Nephron progenitor cell (in vitro differentiated cells): ENCODE results near the gene FAM171A1.
"Not testable (repeated sequence)": the region's sequence is repeated elsewhere in the genome, so short reads cannot be mapped to it uniquely, and the experiment has no call there.

Experiments
- DNase-seq: peaks from one replicate; pipeline ENCODE4 v3.0.0; 2021
- H3K27ac Mint-ChIP-seq: 2 replicates; pipeline ENCODE4 v1.8.0; 2021; ENCODE audit warnings: mild to moderate bottlenecking, moderate library complexity, mixed read lengths
- H3K27me3 Mint-ChIP-seq: 2 replicates; pipeline ENCODE4 v1.8.0; 2021; ENCODE audit warnings: mild to moderate bottlenecking, low read depth, mixed read lengths; ENCODE audit not compliant: poor library complexity
- H3K36me3 Mint-ChIP-seq: 2 replicates; pipeline ENCODE4 v1.8.0; 2021; ENCODE audit warnings: low read depth, mixed read lengths
- H3K4me1 Mint-ChIP-seq: 2 replicates; pipeline ENCODE4 v1.8.0; 2021; ENCODE audit warnings: mixed read lengths
- H3K4me3 Mint-ChIP-seq: 2 replicates; pipeline ENCODE4 v1.8.0; 2021; ENCODE audit warnings: mild to moderate bottlenecking, moderate library complexity, mixed read lengths
- H3K9me3 Mint-ChIP-seq: 2 replicates; pipeline ENCODE4 v1.8.0; 2021; ENCODE audit warnings: mild to moderate bottlenecking, moderate library complexity, mixed read lengths
- TF ChIP-seq, protein P1 (sequence below): fragments of 200-600 bp; sonication (generic); IDR thresholded peaks from 2 replicates; pipeline ENCODE4 v1.5.0; 2021; ENCODE audit warnings: antibody characterized with exemption

Gene FAM171A1

GRCh38 chr10:15310776-15311568, 60.1 kb downstream of the FAM171A1 start:
- TF ChIP-seq, protein P1, sequence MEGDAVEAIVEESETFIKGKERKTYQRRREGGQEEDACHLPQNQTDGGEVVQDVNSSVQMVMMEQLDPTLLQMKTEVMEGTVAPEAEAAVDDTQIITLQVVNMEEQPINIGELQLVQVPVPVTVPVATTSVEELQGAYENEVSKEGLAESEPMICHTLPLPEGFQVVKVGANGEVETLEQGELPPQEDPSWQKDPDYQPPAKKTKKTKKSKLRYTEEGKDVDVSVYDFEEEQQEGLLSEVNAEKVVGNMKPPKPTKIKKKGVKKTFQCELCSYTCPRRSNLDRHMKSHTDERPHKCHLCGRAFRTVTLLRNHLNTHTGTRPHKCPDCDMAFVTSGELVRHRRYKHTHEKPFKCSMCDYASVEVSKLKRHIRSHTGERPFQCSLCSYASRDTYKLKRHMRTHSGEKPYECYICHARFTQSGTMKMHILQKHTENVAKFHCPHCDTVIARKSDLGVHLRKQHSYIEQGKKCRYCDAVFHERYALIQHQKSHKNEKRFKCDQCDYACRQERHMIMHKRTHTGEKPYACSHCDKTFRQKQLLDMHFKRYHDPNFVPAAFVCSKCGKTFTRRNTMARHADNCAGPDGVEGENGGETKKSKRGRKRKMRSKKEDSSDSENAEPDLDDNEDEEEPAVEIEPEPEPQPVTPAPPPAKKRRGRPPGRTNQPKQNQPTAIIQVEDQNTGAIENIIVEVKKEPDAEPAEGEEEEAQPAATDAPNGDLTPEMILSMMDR: no peak
- no peak for DNase-seq
- Mint-ChIP-seq H3K36me3 (peaks cover 33% of the 10 kb centered on the region), H3K27me3 (no peaks in the 10 kb centered on the region), H3K27ac (peak overlapping the region; percentile 91), H3K4me3 (no peak overlapping the region), H3K4me1 (peaks cover 34% of the 10 kb centered on the region), H3K9me3 (no peaks in the 10 kb centered on the region)

DNA sequence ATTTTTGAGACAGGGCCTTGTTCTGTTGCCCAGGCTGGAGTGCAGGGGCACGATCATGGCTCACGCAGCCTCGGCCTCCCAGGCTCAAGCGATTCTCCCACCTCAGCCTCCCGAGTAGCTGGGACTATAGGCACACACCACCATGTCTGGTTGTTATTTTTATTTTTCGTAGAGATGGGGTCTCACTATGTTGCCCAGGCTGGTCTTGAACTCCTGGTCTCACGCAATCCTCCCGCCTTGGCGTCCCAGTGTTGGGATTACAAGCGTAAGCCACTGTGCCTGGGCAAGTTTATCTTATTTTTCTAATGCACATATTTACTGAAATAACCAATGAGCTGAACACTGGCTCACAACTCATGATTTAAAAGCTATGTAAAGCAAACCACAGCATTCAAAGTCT, 61.9 kb downstream of the FAM171A1 start:
- DNase-seq: no peak
- no peaks in the 10 kb centered on the region for H3K9me3 Mint-ChIP-seq
- H3K4me1 Mint-ChIP-seq: peaks cover 34% of the 10 kb centered on the region
- TF ChIP-seq, protein P1: no peak
- no peak overlapping the region for H3K27ac Mint-ChIP-seq
- no peaks in the 10 kb centered on the region for H3K27me3 Mint-ChIP-seq
- no peak overlapping the region for H3K4me3 Mint-ChIP-seq
- peaks cover 36% of the 10 kb centered on the region for H3K36me3 Mint-ChIP-seq

DNA sequence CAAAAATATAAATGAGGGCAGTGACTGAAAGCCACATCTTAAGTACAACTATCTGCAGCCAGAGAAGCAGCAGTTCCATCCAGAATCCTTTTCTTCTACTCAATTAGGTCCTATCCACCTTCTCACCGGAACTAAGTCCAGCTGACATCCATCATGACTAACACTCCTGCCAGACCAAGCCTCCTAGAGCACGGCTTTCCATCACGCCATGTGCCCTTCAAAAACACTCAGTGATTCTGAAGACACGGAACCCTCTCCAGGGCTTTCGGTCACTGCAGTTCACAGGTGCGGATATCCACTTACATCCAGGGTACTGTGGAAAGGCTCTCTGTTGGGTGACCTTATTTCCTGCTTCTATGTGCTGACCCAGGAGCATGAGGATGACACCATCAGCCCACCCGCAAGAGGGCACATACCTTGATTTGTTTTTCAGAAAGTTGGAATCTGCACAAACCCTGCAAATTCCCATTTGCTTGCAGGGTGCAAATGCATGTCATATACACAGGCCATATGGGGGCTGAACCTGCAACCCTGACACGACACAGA, 64.3 kb downstream of the FAM171A1 start:
- no peak overlapping the region for H3K27ac Mint-ChIP-seq
- H3K4me1 Mint-ChIP-seq: peaks cover 16% of the 10 kb centered on the region
- no peaks in the 10 kb centered on the region for H3K27me3 Mint-ChIP-seq
- no peak for DNase-seq
- peaks cover 42% of the 10 kb centered on the region for H3K36me3 Mint-ChIP-seq
- H3K4me3 Mint-ChIP-seq: no peak overlapping the region
- no peaks in the 10 kb centered on the region for H3K9me3 Mint-ChIP-seq
- TF ChIP-seq, protein P1: no peak

DNA sequence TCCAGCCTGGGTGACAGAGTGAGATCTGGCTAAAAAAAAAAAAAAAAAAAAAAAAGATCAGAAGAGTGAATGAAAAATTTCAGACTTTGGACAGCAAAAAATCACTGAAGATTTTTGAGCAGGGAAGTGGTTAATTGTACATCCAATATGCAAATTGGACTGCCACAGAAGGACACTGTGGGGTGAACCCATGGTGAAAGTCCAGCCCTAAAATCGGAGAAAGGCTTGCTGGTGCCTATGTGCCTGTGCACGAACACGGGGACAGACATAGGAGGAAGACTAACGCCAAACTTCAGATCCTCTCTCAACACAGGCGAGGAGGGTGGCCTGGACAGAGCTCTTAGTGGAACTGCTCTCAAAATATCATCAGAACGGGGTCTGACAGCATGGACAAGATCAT, 65.5 kb downstream of the FAM171A1 start:
- Mint-ChIP-seq H3K27me3 (no peaks in the 10 kb centered on the region), H3K4me3 (no peak overlapping the region), H3K4me1 (peaks cover 8% of the 10 kb centered on the region), H3K36me3 (peaks cover 42% of the 10 kb centered on the region), H3K9me3 (no peaks in the 10 kb centered on the region), H3K27ac (no peak overlapping the region)
- DNase-seq: no peak
- TF ChIP-seq, protein P1: no peak

DNA sequence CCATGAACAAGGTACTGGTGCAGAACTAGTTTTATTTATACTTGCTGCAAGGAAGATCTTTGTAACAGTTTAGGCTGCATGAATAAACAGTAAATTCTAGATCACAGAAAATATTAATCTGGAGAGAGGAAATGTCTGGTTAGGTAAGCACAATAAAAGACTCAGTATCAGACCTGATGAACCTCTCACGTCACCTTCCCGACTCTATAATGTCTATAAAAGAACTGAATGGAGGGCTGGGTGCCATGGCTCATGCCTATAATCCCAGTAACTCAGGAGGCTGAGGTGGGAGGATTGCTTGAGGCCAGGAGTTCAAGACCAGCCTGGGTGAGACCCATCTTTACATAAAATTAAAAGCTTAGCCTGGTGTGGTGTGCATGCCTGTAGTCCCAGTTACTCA, 65.9 kb downstream of the FAM171A1 start:
- TF ChIP-seq, protein P1: no peak
- Mint-ChIP-seq H3K4me3 (no peak overlapping the region), H3K9me3 (no peaks in the 10 kb centered on the region), H3K27ac (no peak overlapping the region), H3K27me3 (no peaks in the 10 kb centered on the region), H3K36me3 (peaks cover 43% of the 10 kb centered on the region), H3K4me1 (peaks cover 5% of the 10 kb centered on the region)
- DNase-seq: no peak

DNA sequence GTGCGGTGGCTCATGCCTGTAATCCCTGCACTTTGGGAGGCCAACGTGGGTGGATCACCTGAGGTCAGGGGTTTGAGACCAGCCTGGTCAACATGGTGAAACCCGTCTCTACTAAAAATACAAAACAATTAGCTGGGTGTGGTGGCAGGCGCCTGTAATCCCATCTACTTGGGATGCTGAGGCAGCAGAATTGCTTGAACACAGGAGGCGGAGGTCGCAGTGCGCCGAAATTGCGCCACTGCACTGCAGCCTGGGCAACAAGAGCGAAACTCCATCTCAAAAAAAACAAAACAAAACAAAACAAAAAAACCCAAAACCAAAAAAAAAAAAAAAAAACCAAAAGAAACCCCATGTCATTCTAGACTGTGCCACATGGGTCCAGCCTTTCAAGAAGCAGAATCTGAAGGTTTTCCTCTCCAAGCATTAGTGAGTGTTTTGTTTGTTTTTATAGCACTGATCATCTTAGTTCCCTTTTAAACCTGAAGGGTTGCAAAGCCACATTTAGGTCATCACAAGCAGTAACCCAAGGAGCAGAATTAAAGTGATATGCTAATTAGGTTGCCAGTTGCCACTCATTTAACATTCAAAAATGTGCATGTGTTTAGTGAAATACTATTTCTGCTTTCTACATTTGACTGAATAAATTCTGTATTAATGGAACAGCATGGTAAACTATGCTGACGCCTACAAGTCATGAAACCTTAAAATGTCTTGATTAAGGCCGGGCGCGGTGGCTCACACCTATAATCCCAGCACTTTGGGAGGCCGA, 68.7 kb downstream of the FAM171A1 start:
- H3K27ac Mint-ChIP-seq, H3K4me3 Mint-ChIP-seq, H3K4me1 Mint-ChIP-seq, H3K9me3 Mint-ChIP-seq, DNase-seq, H3K27me3 Mint-ChIP-seq: not testable (repeated sequence)
- peaks cover 53% of the 10 kb centered on the region for H3K36me3 Mint-ChIP-seq
